NCI-H2107 treated with DMSO at 0.1 percent for 48 hours (cell line): ENCODE data around the gene HACD3.
A peak's percentile ranks its signal among the peaks of the same experiment; 100 is the strongest.

Experiments used
- DNase-seq: peaks from one replicate; lab custom pipeline; 2025; ENCODE audit not compliant: unreplicated experiment; lab: John Stamatoyannopoulos, UW

The HACD3 gene, protein sequence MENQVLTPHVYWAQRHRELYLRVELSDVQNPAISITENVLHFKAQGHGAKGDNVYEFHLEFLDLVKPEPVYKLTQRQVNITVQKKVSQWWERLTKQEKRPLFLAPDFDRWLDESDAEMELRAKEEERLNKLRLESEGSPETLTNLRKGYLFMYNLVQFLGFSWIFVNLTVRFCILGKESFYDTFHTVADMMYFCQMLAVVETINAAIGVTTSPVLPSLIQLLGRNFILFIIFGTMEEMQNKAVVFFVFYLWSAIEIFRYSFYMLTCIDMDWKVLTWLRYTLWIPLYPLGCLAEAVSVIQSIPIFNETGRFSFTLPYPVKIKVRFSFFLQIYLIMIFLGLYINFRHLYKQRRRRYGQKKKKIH

GRCh38 chr15:65530318-65531111 lies at the start of gene HACD3:
Gene HACD3, plus strand, starts transcription at chr15:65530463. Its CDS starts 169 bp downstream, at chr15:65530632.
- DNase-seq = peak; percentile 63

GRCh38 chr15:65484876-65485275 lies 45.4 kb upstream of the HACD3 start:
- DNase-seq = no peak

GRCh38 chr15:65494076-65494475 lies 36.2 kb upstream of the HACD3 start:
- no peak for DNase-seq

GRCh38 chr15:65509321-65509720 lies 20.9 kb upstream of the HACD3 start:
- DNase-seq = no peak

DNA sequence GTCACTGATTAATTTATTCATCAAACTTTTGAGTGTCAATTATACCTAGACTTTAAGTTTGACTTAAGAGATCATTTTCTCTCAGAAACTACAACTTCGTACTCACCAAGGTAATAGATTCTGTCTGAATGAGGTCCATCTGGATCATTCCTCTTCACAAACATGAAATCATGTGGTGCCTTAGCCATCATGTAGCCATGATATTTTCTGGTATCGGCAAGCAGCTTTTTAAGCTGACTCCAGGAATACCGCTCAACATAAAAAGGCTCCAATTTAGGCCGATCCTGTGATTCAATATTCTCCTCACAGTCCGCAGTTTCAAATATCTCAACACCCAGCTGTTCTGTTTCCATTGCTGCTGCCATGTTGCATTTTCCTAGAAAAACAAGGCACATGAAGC lies 18.1 kb upstream of the HACD3 start:
- DNase-seq = no peak

GRCh38 chr15:65512807-65513416 lies 17.4 kb upstream of the HACD3 start:
- no peak for DNase-seq

- peak; percentile 42 for DNase-seq
These were observed 13.0 kb upstream of the HACD3 start, which contains the start of gene DPP8 for GRCh38 chr15:65516997-65517865. Gene DPP8, minus strand, starts transcription at chr15:65517689. Its CDS starts 5,136 bp downstream, at chr15:65512553.

GRCh38 chr15:65517866-65518207 lies 12.4 kb upstream of the HACD3 start:
- DNase-seq = no peak

GRCh38 chr15:65518633-65519285 lies 11.5 kb upstream of the HACD3 start:
- no peak for DNase-seq

DNA sequence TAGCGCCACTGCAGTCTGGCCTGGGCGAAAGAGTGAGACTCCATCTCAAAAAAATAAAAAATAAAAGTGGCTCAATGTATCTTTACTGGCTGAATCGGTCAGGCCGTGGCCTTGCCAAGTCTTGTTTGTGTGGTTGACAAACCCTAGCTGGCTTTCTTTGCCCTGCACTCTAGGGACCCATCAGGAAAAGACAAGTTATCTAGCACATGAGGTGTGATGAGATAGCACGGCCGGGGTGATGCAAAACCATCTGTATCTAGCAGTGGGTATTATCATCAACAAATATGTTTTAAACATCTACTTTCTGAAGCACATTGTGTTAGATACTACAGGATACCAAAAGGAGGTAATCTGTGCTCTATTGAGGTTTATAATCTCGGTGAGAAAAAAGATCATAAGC lies 8.9 kb upstream of the HACD3 start:
- no peak for DNase-seq

DNA sequence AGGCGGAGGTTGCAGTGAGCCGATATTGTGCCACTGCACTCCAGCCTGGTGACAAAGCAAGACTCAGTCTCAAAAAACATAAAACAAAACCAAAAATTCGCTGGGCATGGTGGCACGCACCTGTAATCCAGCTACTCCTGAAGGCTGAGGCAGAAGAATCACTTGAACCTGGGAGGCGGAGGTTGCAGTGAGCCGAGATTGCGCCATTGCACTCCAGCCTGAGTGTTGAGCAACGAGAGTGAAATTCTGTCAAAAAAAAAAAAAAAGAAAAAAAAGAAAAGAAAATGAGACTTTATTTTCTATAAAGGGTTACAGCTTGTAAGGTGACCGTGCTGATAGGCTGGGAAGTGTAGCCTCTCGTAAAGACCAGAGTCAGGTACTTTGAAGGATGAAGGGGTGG lies 6.0 kb upstream of the HACD3 start:
- no peak for DNase-seq

GRCh38 chr15:65525622-65526021 lies 4.6 kb upstream of the HACD3 start:
- no peak for DNase-seq

- DNase-seq = no peak
These were observed 1.7 kb upstream of the HACD3 start for GRCh38 chr15:65528461-65529060.

GRCh38 chr15:65529762-65530317 lies 423 bp upstream of the HACD3 start:
- DNase-seq = no peak

- no peak for DNase-seq
These were observed 2.4 kb downstream of the HACD3 start for GRCh38 chr15:65532738-65533051.

GRCh38 chr15:65533057-65533756 lies 2.9 kb downstream of the HACD3 start:
- DNase-seq = no peak

- DNase-seq = no peak
These were observed 4.9 kb downstream of the HACD3 start for GRCh38 chr15:65535192-65535591.

DNA sequence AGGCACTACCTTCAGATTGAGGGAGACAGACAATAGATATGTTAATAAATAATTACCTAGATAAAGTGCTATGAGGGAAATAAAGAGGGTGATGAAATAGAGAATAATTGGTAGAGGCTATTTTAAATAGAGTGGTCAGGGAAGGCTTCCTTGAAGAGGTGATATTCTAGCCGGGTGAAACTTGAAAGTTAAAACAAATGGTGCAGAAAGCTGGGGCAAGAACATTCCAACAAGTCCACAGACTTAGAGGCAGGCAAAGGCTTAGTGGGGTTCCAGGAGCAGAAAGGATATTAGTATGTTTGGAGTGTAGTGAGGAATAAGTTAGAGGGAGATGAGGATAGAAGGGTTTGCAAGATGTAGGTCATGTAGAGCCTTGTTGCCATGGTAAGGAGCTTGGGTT lies 10.1 kb downstream of the HACD3 start:
- DNase-seq = no peak

DNA sequence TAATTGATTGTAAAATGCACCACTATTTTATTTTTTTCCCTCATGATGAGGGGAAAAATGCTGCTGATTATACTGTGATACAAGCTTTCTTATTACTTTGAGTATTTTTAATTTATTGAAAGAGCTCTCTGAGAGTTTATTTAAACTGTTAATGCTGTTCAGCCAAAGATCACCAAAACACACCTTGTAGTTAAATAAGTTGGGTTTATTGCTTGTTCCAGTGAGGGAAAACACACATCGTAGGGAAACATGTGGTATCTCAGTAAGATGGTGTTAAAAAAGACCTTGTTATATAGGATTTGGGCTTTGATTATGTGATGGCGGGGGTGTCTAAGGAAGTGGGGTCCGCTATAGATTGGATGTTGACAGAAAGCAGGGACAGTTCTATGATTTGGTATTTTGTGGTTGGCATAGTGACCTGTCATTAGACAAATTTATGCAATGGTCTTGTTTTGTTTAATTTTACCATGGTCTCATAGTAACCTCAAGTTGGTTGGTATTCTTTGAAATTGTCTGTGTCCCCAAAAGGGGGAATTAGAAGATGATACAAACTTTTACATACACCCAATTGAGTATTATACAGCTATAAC lies 11.1 kb downstream of the HACD3 start:
- no peak for DNase-seq
